CD14-positive monocyte (primary cell): ENCODE data around the gene TAS2R8. TPM values are rescaled to one million over a fixed set of nuclear protein-coding genes. Genes with fewer than 3 reads are reported as not detected.

ENCODE experiments used
- DNase-seq, 3 donors: peaks; one replicate each; pipeline ENCODE4 v3.0.0-alpha.2; 2011 to 2022
- H2AFZ ChIP-seq: 2 replicates; pipeline ENCODE4 v1.6.0; 2012; ENCODE audit warnings: mild to moderate bottlenecking, low read depth, low read length, inconsistent platforms; ENCODE audit not compliant: insufficient read depth, poor library complexity, severe bottlenecking
- H3K27ac ChIP-seq, 2 donors: 1 replicate in 1 of 2; 2 replicates in 1 of 2; pipeline ENCODE4 v1.5.1; 2012 to 2013; ENCODE audit warnings: low read length in 2 of 2, control low read depth in 1 of 2, inconsistent platforms in 1 of 2, low read depth in 1 of 2, mild to moderate bottlenecking in 1 of 2
- H3K27me3 ChIP-seq, 2 donors: one replicate each; pipeline versions ENCODE4 v1.6.0 to v1.6.1; 2011 to 2013; ENCODE audit warnings: low read length in 2 of 2; ENCODE audit not compliant: control insufficient read depth in 2 of 2, insufficient read depth in 2 of 2
- H3K36me3 ChIP-seq, 2 donors: replicated peaks in 1 of 2; 1 replicate in 1 of 2; 2 replicates in 1 of 2; pipeline versions ENCODE4 v1.5.1 to v1.6.1; 2012 to 2013; ENCODE audit warnings: low read length in 2 of 2, control low read depth in 1 of 2, inconsistent platforms in 1 of 2, mild to moderate bottlenecking in 1 of 2; ENCODE audit not compliant: insufficient read depth in 2 of 2, control insufficient read depth in 1 of 2
- H3K4me1 ChIP-seq, 2 donors: 1 replicate in 1 of 2; 2 replicates in 1 of 2; pipeline versions ENCODE4 v1.5.1 to v1.6.1; 2012 to 2013; ENCODE audit warnings: low read length in 2 of 2, control low read depth in 1 of 2, inconsistent platforms in 1 of 2, mild to moderate bottlenecking in 1 of 2, moderate library complexity in 1 of 2; ENCODE audit not compliant: insufficient read depth in 2 of 2, control insufficient read depth in 1 of 2
- H3K4me2 ChIP-seq: replicated peaks from 2 replicates; pipeline ENCODE3; 2012; ENCODE audit warnings: low read length, moderate library complexity, mild to moderate bottlenecking; ENCODE audit not compliant: poor library complexity, severe bottlenecking; ENCODE audit errors: extremely low read depth
- H3K4me3 ChIP-seq, 3 experiments: fragments of 200-600 bp in 1 of 3; sonication (generic) in 1 of 3; replicated peaks in 1 of 3; 1 replicate in 2 of 3; 2 replicates in 1 of 3; pipeline ENCODE4 v1.5.1; 2011 to 2013; ENCODE audit warnings: low read length in 3 of 3, mild to moderate bottlenecking in 3 of 3, control low read depth in 2 of 3, low read depth in 2 of 3, inconsistent platforms in 1 of 3, moderate library complexity in 1 of 3
- H3K79me2 ChIP-seq: 2 replicates; pipeline ENCODE4 v1.6.0; 2012; ENCODE audit warnings: mild to moderate bottlenecking, control low read depth, inconsistent platforms, low read length, moderate library complexity; ENCODE audit not compliant: insufficient read depth
- H3K9ac ChIP-seq: 2 replicates; pipeline ENCODE4 v1.6.0; 2017; ENCODE audit warnings: low read length, mild to moderate bottlenecking; ENCODE audit not compliant: insufficient read depth, poor library complexity, severe bottlenecking
- H3K9me3 ChIP-seq, 2 donors: replicated peaks in 1 of 2; 1 replicate in 1 of 2; 2 replicates in 1 of 2; pipeline versions ENCODE4 v1.5.1 to v1.6.1; 2012 to 2013; ENCODE audit warnings: low read length in 2 of 2, control low read depth in 1 of 2; ENCODE audit not compliant: control insufficient read depth in 1 of 2, insufficient read depth in 1 of 2
- H4K20me1 ChIP-seq: 2 replicates; pipeline ENCODE4 v1.6.0; 2012; ENCODE audit warnings: mild to moderate bottlenecking, low read length, control low read depth, moderate library complexity; ENCODE audit not compliant: insufficient read depth
- H3K27ac Mint-ChIP-seq, 7 donors: one replicate each; pipeline ENCODE4 v1.8.0; 2020; ENCODE audit warnings: mild to moderate bottlenecking in 7 of 7, mixed read lengths in 7 of 7, moderate library complexity in 6 of 7, inconsistent platforms in 2 of 7
- H3K27me3 Mint-ChIP-seq, 3 donors: one replicate each; pipeline ENCODE4 v1.8.0; 2021 to 2022; ENCODE audit warnings: low read depth in 3 of 3, mild to moderate bottlenecking in 3 of 3, mixed read lengths in 3 of 3, moderate library complexity in 3 of 3, inconsistent platforms in 1 of 3
- H3K36me3 Mint-ChIP-seq, 2 donors: one replicate each; pipeline ENCODE4 v1.8.0; 2020; ENCODE audit warnings: mixed read lengths in 2 of 2, inconsistent platforms in 1 of 2, mild to moderate bottlenecking in 1 of 2
- H3K4me1 Mint-ChIP-seq: one replicate; pipeline ENCODE4 v1.8.0; 2020; ENCODE audit warnings: mild to moderate bottlenecking, mixed read lengths
- H3K4me3 Mint-ChIP-seq, 2 donors: one replicate each; pipeline ENCODE4 v1.8.0; 2020; ENCODE audit warnings: mild to moderate bottlenecking in 2 of 2, mixed read lengths in 2 of 2, moderate library complexity in 1 of 2
- H3K9me3 Mint-ChIP-seq, 7 donors: one replicate each; pipeline ENCODE4 v1.8.0; 2020 to 2022; ENCODE audit warnings: mixed read lengths in 7 of 7, mild to moderate bottlenecking in 6 of 7, moderate library complexity in 6 of 7, inconsistent platforms in 2 of 7
- WGBS: methylation state at CpG from one replicate; pipeline ENCODE4 v1.1.5; 2013; ENCODE audit warnings: missing lambda C conversion rate; ENCODE audit not compliant: insufficient coverage; 5-methylcytosine and 5-hydroxymethylcytosine counted together
- intact Hi-C, 2 donors: fragments of 100-400 bp; cut with micrococcal nuclease; formaldehyde crosslinking; loops; one replicate each; pipeline versions ENCODE4 v1.15.0 to v1.15.1; 2023
- polyA plus RNA-seq, 3 donors: library from polyadenylated mRNA; depleted of rRNA in 1 of 3; unstranded in 2 of 3; stranded (reverse) in 1 of 3; fragments of 300-500 nt in 2 of 3; fragments of >200 nt in 1 of 3; fragmentation: Illumina TruSeq in 2 of 3; gene quantifications; 1 replicate in 2 of 3; 2 replicates in 1 of 3; pipeline ENCODE4 v1.2.3, GENCODE V29; 2012 to 2021
- TF ChIP-seq, protein P1 (sequence below): fragments of 200-600 bp; IDR thresholded peaks from one replicate; pipeline ENCODE4 v1.8.0; 2022; ENCODE audit warnings: antibody characterized with exemption, mild to moderate bottlenecking

The TAS2R8 gene
- polyA plus RNA-seq, 3 donors = not detected

DNA sequence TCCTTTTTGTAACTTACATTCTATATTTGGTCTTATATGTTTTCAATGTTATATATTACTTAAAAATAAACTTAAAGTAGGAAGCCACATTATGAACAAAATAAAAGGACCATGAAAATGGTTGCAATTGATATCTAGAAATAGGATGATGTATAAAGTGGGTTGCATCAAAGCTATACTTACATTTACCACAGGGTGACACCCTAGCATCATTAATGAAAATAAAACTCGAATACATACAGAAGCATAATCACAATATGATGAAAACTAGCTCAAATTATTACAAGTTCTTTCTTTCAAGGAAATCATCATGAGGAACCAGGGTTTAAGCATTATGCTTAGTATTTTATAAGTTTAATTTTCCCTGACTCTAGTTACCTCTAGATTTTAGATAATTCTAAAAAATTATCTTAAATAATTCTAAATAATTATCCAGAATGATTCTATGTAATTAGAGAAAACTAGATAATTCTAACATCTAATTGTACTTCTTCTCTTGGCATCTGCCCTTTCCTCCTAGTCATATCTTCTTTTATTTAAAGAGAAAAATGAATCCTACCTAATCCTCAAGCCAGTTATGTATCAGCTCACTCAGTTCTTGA lies 35.9 kb downstream of the TAS2R8 start:
- H3K27ac Mint-ChIP-seq = no peak overlapping the region
- DNase-seq = peak in 2 of 3 donors; percentile 2 to 9
- Histone ChIP-seq H3K27ac (no peak overlapping the region), H3K27me3 (peaks cover 5% of the 10 kb centered on the region in 2 donors), H3K4me3 (no peak overlapping the region), H3K36me3 (no peaks in the 10 kb centered on the region), H3K9me3 (no peaks in the 10 kb centered on the region), H3K4me1 (no peaks in the 10 kb centered on the region), H2AFZ (no peak overlapping the region), H4K20me1 (no peaks in the 10 kb centered on the region), H3K79me2 (no peaks in the 10 kb centered on the region), H3K4me2 (no peak overlapping the region), H3K9ac (no peak overlapping the region)
- H3K9me3 Mint-ChIP-seq = no peaks in the 10 kb centered on the region
- intact Hi-C loops = loop anchor here in 1 of 2 donors (10.0 kb wide), 1 partner anchor 714 kb away; no protein-coding TSS in a partner anchor
- H3K4me3 Mint-ChIP-seq = no peak overlapping the region
- H3K36me3 Mint-ChIP-seq = no peaks in the 10 kb centered on the region
- H3K4me1 Mint-ChIP-seq = no peaks in the 10 kb centered on the region
- no CpG with 5 or more reads among the region's 1 CpG for WGBS
- H3K27me3 Mint-ChIP-seq = peaks cover 5 to 15% (median 7%) of the 10 kb centered on the region in 3 donors
- TF ChIP-seq, protein P1, sequence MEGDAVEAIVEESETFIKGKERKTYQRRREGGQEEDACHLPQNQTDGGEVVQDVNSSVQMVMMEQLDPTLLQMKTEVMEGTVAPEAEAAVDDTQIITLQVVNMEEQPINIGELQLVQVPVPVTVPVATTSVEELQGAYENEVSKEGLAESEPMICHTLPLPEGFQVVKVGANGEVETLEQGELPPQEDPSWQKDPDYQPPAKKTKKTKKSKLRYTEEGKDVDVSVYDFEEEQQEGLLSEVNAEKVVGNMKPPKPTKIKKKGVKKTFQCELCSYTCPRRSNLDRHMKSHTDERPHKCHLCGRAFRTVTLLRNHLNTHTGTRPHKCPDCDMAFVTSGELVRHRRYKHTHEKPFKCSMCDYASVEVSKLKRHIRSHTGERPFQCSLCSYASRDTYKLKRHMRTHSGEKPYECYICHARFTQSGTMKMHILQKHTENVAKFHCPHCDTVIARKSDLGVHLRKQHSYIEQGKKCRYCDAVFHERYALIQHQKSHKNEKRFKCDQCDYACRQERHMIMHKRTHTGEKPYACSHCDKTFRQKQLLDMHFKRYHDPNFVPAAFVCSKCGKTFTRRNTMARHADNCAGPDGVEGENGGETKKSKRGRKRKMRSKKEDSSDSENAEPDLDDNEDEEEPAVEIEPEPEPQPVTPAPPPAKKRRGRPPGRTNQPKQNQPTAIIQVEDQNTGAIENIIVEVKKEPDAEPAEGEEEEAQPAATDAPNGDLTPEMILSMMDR = peak; percentile 44

- no peaks in the 10 kb centered on the region for H3K79me2 ChIP-seq
- Mint-ChIP-seq H3K36me3 (no peaks in the 10 kb centered on the region), H3K4me3 (no peak overlapping the region), H3K27me3 (peaks cover 3 to 4% (median 3%) of the 10 kb centered on the region in 3 donors), H3K4me1 (no peaks in the 10 kb centered on the region), H3K9me3 (peaks cover 12 to 18% (median 17%) of the 10 kb centered on the region in 7 donors), H3K27ac (no peak overlapping the region)
- no peak overlapping the region for H3K4me2 ChIP-seq
- no peak overlapping the region for H3K27ac ChIP-seq
- no peak overlapping the region for H3K9ac ChIP-seq
- TF ChIP-seq, protein P1 = no peak
- WGBS = no CpG with 5 or more reads among the region's 2 CpGs
- no peaks in the 10 kb centered on the region for H3K36me3 ChIP-seq
- no peak for DNase-seq
- H3K27me3 ChIP-seq = peaks cover 0 to 5% of the 10 kb centered on the region in 2 donors
- intact Hi-C loops = loop anchor here in 1 of 2 donors (10.0 kb wide), 1 partner anchor 525 kb away; no protein-coding TSS in a partner anchor
- no peak overlapping the region for H2AFZ ChIP-seq
- H3K4me3 ChIP-seq = no peak overlapping the region
- no peaks in the 10 kb centered on the region for H3K4me1 ChIP-seq
- H3K9me3 ChIP-seq = peaks cover 10 to 20% of the 10 kb centered on the region in 2 donors
- no peaks in the 10 kb centered on the region for H4K20me1 ChIP-seq
Measured at GRCh38 chr12:10759657-10760056, 47.4 kb downstream of the TAS2R8 start.
